GM12872 (cell line): Measurements from ENCODE around the gene CEP70.

Source experiments
- TF ChIP-seq, protein P1 (sequence below): IDR thresholded peaks from 3 replicates; pipeline ENCODE4 v1.5.1; 2011; ENCODE audit warnings: low read depth, mild to moderate bottlenecking, low read length, moderate library complexity; ENCODE audit not compliant: insufficient read depth

Gene CEP70, protein sequence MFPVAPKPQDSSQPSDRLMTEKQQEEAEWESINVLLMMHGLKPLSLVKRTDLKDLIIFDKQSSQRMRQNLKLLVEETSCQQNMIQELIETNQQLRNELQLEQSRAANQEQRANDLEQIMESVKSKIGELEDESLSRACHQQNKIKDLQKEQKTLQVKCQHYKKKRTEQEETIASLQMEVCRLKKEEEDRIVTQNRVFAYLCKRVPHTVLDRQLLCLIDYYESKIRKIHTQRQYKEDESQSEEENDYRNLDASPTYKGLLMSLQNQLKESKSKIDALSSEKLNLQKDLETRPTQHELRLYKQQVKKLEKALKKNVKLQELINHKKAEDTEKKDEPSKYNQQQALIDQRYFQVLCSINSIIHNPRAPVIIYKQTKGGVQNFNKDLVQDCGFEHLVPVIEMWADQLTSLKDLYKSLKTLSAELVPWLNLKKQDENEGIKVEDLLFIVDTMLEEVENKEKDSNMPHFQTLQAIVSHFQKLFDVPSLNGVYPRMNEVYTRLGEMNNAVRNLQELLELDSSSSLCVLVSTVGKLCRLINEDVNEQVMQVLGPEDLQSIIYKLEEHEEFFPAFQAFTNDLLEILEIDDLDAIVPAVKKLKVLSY

DNA sequence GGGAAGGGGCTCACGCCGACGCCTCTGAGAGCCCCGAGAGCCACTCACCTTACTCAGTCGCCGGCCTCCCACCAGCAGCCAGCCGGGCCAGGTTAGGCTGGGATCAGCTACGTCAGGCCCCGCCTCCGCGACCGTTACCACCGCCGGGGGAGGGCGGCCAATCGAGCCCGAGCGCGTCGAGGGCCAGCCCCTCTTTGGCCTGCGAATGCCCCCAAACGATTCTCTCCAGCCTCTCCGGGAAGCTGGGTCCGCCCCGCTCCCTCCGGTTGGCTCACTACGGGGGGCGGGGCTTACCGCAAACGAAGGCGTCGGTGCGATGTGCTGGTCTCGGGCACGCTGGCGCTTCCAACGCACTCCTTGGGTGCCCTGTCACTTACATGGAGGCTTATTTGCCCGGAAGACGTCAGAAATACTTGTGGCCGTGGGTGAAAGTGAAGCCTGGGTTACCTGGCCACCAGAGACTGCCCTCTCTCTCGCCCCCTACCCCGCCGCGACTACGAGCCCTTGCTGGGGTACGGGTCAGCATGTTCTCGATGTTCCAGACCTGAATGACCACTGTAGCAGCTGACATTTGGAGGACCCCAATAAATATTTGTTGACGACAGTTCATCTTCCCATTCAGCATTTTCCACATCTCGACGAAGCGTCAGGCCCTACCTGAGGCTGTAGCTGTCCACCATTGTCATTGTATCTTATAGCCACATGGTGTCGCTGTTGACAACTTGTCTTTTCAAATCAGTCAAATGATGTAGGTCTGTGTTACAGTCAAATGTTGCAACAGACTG lies at the start of gene CEP70:
TSS of gene CEP70 (minus strand) at position 111 of the 785 bp plus-strand sequence. CDS start 21,333 bp downstream, outside the sequence.
- TF ChIP-seq, protein P1, sequence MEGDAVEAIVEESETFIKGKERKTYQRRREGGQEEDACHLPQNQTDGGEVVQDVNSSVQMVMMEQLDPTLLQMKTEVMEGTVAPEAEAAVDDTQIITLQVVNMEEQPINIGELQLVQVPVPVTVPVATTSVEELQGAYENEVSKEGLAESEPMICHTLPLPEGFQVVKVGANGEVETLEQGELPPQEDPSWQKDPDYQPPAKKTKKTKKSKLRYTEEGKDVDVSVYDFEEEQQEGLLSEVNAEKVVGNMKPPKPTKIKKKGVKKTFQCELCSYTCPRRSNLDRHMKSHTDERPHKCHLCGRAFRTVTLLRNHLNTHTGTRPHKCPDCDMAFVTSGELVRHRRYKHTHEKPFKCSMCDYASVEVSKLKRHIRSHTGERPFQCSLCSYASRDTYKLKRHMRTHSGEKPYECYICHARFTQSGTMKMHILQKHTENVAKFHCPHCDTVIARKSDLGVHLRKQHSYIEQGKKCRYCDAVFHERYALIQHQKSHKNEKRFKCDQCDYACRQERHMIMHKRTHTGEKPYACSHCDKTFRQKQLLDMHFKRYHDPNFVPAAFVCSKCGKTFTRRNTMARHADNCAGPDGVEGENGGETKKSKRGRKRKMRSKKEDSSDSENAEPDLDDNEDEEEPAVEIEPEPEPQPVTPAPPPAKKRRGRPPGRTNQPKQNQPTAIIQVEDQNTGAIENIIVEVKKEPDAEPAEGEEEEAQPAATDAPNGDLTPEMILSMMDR: peak; percentile 77

DNA sequence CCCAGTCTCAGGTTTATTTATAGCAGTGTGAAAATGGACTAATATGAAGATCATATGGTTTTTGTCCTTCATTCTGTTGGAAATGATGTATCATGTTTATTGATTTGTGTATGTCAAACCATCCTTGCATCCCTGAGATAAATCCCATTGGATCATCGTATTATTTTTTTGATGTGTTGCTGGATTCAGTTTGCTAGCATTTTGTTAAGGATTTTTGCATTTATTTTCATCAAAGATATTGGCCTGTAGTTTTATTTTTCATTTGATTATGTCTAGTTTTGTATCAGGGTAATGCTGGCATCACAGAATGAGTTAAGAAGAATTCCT lies 48.8 kb upstream of the CEP70 start:
- TF ChIP-seq, protein P1: no peak

DNA sequence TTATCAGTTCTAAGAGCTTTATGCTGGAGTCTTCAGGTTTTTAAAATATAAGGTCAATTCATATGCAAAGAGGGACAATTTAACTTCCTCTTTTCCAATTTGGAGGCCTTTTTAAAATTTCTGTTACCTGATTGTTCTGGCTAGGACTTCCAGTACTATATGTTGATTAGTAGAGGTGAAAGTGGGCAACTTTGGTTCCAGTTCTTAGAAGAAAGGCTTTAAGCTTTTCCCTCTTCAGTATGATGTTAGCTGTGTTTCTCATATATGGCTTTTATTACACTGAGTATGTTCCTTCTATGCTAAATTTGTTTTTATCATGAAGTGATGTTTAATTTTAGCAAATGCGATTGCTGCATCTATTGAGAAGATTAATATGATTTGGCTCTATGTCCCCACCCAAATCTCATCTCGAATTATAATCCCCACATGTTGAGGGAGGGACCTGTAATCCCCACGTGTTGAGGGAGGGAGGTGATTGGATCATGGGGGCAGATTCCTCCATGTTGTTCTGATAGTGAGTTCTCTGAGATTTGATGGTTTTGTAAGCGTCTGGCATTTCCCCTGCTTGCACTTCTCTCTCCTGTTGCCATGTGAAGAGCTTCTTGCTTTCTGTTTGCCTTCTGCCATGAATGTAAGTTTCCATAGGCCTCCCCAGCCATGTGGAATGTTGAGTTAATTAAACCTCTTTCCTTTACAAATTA lies 48.3 kb upstream of the CEP70 start:
- TF ChIP-seq, protein P1: no peak

DNA sequence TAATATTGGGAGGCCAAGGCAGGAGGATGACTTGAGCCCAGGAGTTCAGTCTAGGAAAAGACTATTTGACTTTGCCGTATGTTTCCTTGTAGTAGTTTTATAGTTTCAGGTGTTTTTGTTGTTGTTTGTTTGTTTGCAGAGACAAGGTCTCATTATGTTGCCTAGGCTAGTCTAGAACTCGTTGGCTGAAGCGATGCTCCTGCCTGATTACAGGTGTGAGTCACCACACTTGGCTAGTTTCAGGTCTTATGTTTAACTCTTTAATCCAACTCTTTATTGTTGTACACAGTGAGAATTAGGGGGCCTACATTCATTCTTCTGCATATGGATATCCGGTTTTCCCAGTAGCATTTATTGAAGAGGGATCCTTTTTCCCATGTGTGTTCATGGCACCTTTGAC lies 46.5 kb upstream of the CEP70 start:
- TF ChIP-seq, protein P1: no peak

DNA sequence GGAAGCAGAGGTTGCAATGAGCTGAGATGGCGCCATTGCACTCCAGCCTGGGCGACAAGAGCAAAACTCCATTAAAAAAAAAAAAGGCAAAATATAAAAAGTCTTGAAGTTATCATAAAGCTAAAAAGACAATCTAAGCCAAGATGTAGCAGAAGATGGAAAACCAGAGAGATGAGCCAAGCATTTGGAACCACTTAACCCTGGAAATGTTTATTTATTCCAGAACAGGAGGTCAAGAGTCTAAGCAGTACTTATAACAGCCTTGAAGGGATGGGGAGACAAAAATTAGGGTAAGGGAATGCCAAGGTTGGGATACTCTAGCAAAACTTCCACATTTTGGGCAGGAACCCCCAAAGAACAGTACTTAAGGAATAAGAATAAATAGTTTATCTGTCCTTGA lies 44.6 kb upstream of the CEP70 start:
- TF ChIP-seq, protein P1: no peak

DNA sequence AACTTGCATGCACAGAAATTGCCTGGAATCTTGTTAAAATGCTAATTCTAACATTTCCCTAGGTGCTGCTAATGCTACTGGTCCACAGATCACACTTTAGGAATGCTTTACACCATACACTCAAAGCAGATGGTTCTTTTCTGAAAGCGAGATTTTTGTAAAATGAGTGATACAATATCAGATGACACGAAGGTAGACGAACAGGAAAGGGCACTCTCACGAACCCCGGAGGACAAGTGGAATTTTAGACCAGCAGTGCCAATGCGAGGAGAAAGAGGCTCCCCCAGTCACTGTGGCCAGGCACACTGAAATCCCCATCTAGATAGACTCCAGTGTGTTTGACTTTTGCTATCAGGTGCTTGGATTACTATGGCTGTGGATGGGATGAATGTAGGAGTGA lies 35.5 kb upstream of the CEP70 start:
- TF ChIP-seq, protein P1: no peak
